WERI-Rb-1 (cell line): ENCODE measurements around the gene RBFOX1.

Experiments
- DNase-seq: peaks from one replicate; pipeline ENCODE4 v3.0.0-alpha.2; 2020
- H3K27ac ChIP-seq: fragments of 250-450 bp; sonication (Bioruptor Pico); 2 replicates; pipeline ENCODE4 v1.5.1; 2020; ENCODE audit warnings: mild to moderate bottlenecking, moderate library complexity
- H3K27me3 ChIP-seq: fragments of 250-450 bp; sonication (Bioruptor Pico); 2 replicates; pipeline ENCODE4 v1.5.1; 2021; ENCODE audit warnings: mild to moderate bottlenecking, low read depth, moderate library complexity; ENCODE audit not compliant: insufficient read depth, severe bottlenecking
- H3K36me3 ChIP-seq: fragments of 250-450 bp; sonication (Bioruptor Pico); 2 replicates; pipeline ENCODE4 v1.5.1; 2020; ENCODE audit warnings: mild to moderate bottlenecking, moderate library complexity
- H3K4me3 ChIP-seq: 2 replicates; pipeline ENCODE4 v1.5.1; 2011; ENCODE audit warnings: low read depth, mild to moderate bottlenecking, control low read depth, low read length
- H3K9me3 ChIP-seq: fragments of 250-450 bp; sonication (Bioruptor Pico); 2 replicates; pipeline ENCODE4 v1.5.1; 2021; ENCODE audit warnings: mild to moderate bottlenecking, moderate library complexity; ENCODE audit not compliant: severe bottlenecking
- TF ChIP-seq, protein P1 (sequence below): IDR thresholded peaks from 2 replicates; pipeline ENCODE4 v1.5.1; 2011; ENCODE audit warnings: low read depth, mild to moderate bottlenecking, control low read depth, inconsistent platforms, low read length

Gene RBFOX1

DNA sequence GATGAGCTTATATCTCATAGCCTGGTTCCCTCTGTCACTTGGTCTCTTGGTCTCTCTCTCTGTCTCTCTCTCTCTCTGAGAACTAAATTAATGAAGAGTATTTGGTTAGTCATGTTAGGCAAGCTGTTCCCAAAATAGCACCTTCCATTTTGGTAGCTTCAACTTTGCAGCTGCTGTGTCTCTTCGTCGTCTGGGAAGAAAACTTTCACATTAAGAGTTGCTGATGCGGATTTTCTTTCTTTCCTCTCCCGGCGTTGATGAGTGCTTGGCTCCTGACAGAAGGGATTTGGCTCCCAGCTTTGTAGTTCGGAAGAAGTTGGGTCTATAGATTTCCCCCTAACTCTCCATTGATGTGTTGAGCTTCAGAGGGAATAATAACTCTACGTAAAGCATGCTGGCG, at the start of gene RBFOX1:
Gene RBFOX1 (plus strand): TSS at position 235 of the 400 bp plus-strand sequence.
- H3K9me3 ChIP-seq = no peaks in the 10 kb centered on the region
- no peak within 1 kb of the TSS for H3K27ac ChIP-seq
- TF ChIP-seq, protein P1, sequence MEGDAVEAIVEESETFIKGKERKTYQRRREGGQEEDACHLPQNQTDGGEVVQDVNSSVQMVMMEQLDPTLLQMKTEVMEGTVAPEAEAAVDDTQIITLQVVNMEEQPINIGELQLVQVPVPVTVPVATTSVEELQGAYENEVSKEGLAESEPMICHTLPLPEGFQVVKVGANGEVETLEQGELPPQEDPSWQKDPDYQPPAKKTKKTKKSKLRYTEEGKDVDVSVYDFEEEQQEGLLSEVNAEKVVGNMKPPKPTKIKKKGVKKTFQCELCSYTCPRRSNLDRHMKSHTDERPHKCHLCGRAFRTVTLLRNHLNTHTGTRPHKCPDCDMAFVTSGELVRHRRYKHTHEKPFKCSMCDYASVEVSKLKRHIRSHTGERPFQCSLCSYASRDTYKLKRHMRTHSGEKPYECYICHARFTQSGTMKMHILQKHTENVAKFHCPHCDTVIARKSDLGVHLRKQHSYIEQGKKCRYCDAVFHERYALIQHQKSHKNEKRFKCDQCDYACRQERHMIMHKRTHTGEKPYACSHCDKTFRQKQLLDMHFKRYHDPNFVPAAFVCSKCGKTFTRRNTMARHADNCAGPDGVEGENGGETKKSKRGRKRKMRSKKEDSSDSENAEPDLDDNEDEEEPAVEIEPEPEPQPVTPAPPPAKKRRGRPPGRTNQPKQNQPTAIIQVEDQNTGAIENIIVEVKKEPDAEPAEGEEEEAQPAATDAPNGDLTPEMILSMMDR = no peak
- H3K36me3 ChIP-seq = no peaks in the 10 kb centered on the region
- H3K27me3 ChIP-seq = no peaks in the 10 kb centered on the region
- no peak for DNase-seq
- no peak within 1 kb of the TSS for H3K4me3 ChIP-seq

DNA sequence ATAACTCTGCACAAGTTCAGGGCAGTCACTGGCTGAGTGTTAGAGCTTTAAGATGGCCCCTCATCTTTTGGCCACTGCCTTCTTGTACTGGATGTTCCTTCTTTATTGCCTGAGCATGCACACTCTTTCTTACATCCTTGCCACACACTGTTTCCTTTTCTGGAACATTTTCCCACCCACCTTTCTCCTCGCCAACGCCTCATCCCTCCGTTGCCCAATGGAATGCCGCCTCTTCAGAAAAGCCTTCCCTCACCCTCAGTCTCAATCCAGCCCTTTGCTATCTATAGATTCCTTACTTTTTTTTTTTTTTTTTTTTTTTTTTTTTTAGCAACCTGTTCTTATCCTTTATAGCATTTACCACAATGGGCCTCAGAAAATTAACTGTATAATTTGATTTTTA, 47.9 kb upstream of the RBFOX1 start:
- no peak overlapping the region for H3K27ac ChIP-seq
- TF ChIP-seq, protein P1 = no peak
- no peaks in the 10 kb centered on the region for H3K36me3 ChIP-seq
- H3K27me3 ChIP-seq = no peaks in the 10 kb centered on the region
- DNase-seq = no peak
- H3K4me3 ChIP-seq = no peak overlapping the region
- H3K9me3 ChIP-seq = peaks cover 5% of the 10 kb centered on the region

DNA sequence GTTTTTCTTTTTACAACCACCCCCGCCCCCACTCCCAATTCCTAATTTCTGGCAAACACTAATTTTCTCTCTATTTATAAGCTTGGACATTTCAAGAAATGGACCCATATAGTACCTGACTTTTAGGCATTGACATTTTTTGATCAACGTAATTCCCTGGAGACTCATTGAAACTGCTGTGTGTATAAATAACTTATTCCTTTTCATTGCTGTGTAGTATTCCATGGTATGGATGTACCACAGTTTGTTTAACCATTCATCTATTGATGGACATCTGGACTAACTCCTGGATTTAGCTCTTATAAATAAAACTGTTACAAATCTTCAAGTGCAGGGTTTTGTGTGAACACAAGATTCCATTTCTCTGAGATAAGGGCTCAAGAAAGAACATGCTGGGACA, 47.1 kb upstream of the RBFOX1 start:
- Histone ChIP-seq H3K4me3 (no peak overlapping the region), H3K27ac (no peak overlapping the region), H3K9me3 (peaks cover 5% of the 10 kb centered on the region), H3K36me3 (no peaks in the 10 kb centered on the region), H3K27me3 (no peaks in the 10 kb centered on the region)
- TF ChIP-seq, protein P1 = no peak
- DNase-seq = no peak

DNA sequence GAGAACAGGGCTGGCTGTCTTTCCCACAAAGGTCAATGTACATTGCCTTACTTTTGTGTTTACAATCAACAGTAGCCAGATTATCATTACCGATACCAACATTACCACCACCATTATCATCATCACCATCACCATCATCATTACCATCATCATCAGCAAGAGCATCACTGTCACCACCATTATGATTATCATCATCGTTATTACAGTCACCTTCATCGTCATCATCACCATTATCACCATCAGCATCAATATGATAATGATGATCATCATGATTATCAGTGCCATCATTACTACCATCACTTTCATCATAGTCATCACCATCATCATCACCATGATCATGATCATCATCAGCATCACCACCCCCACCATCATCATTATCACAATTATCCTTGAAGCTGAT, 43.3 kb upstream of the RBFOX1 start:
- peaks cover 5% of the 10 kb centered on the region for H3K9me3 ChIP-seq
- TF ChIP-seq, protein P1 = no peak

GRCh38 chr16:7290682-7291081, 42.0 kb upstream of the RBFOX1 start:
- TF ChIP-seq, protein P1 = no peak
- Histone ChIP-seq H3K27me3 (no peaks in the 10 kb centered on the region), H3K36me3 (no peaks in the 10 kb centered on the region), H3K4me3 (no peak overlapping the region), H3K27ac (no peak overlapping the region), H3K9me3 (peaks cover 2% of the 10 kb centered on the region)
- DNase-seq = no peak

More for the DNA sequence above, 43.3 kb upstream of the RBFOX1 start:
- Histone ChIP-seq H3K4me3 (no peak overlapping the region), H3K27ac (no peak overlapping the region), H3K36me3 (no peaks in the 10 kb centered on the region), H3K27me3 (no peaks in the 10 kb centered on the region)
- no peak for DNase-seq

DNA sequence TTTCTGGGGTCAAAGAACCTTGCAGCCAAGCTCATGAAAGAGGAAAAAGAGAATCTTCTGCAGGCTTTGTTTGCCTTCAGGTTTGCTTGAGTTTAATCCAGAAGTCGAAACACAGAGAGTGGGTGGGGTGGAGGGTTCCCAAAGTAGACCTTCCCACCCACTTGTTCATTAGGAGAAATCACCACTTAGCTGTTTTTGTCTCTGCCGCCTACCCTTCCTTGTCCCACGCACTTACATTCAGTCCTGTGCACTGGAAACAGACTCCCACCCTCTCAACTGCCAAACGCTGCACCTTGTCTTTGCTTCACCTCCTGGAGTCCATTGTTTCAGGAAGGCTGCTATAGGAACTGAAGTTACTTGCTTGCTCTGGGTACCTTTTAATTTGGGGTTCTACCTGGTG, 38.6 kb upstream of the RBFOX1 start:
- Histone ChIP-seq H3K9me3 (no peaks in the 10 kb centered on the region), H3K36me3 (no peaks in the 10 kb centered on the region), H3K4me3 (no peak overlapping the region), H3K27ac (no peak overlapping the region), H3K27me3 (no peaks in the 10 kb centered on the region)
- TF ChIP-seq, protein P1 = no peak
- no peak for DNase-seq
